ENCODE data around the gene MUC6. TPM values are rescaled to one million over a fixed set of nuclear protein-coding genes. Genes with fewer than 3 reads are reported as not detected.

MUC6 gene
- total RNA-seq, 3 donors from 2014 or later, result not detected

- intact Hi-C loops (cut with DNase I, micrococcal nuclease), result no loop called here
- Histone ChIP-seq H3K9me3 (no peaks in the 10 kb centered on the region), H3K4me1 (ENCODE audit: low read depth) (no peaks in the 10 kb centered on the region), H3K36me3 (ENCODE audit: low read depth) (peaks cover 5% of the 10 kb centered on the region), H3K4me3 (no peak overlapping the region)
- DNase-seq (no peak), ATAC-seq (no peak)
- TF ChIP-seq CTCF (IDR thresholded peaks at IDR 0.05), result no peak
Observed at GRCh38 chr11:1009991-1010390, 26.5 kb downstream of the MUC6 start.

- H3K4me3 ChIP-seq, result no peak overlapping the region
- DNase-seq, result no peak
- no peaks in the 10 kb centered on the region for H3K4me1 ChIP-seq (ENCODE audit: low read depth)
- no peak for ATAC-seq
- no peak for TF ChIP-seq CTCF (IDR thresholded peaks at IDR 0.05)
- peaks cover 5% of the 10 kb centered on the region for H3K36me3 ChIP-seq (ENCODE audit: low read depth)
- intact Hi-C loops (cut with DNase I, micrococcal nuclease), result no loop called here
- no peaks in the 10 kb centered on the region for H3K9me3 ChIP-seq
Observed at GRCh38 chr11:1009371-1009770, 27.1 kb downstream of the MUC6 start.

DNA sequence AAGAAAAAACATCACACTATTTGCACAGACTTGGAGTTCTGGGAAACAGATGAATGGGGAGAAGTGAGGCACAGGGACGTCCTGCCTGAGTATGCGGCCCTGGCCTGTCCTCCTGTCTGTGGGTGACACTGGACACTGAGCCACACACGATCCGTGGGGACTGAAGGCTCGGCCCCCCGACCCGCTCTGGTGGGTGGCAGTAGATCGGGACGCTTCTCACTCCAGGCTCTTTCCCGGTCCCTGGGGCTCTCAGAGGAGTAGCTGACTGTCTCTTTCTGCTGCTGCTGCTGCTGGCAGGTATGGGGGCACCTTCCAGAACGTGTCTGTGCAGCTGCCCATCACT is 27.7 kb downstream of the MUC6 start:
- intact Hi-C loops (cut with DNase I, micrococcal nuclease), result no loop called here
- H3K4me3 ChIP-seq, result no peak overlapping the region
- DNase-seq (no peak), ATAC-seq (no peak)
- peaks cover 5% of the 10 kb centered on the region for H3K36me3 ChIP-seq (ENCODE audit: low read depth)
- no peaks in the 10 kb centered on the region for H3K4me1 ChIP-seq (ENCODE audit: low read depth)
- no peak for TF ChIP-seq CTCF (IDR thresholded peaks at IDR 0.05)
- H3K9me3 ChIP-seq, result no peaks in the 10 kb centered on the region

GRCh38 chr11:1008001-1008802 is 28.3 kb downstream of the MUC6 start:
- H3K9me3 ChIP-seq, result no peaks in the 10 kb centered on the region
- H3K36me3 ChIP-seq (ENCODE audit: low read depth), result peaks cover 5% of the 10 kb centered on the region
- no peak for DNase-seq
- TF ChIP-seq CTCF (IDR thresholded peaks at IDR 0.05), result no peak
- no peak for ATAC-seq
- no peak overlapping the region for H3K4me3 ChIP-seq
- no peaks in the 10 kb centered on the region for H3K4me1 ChIP-seq (ENCODE audit: low read depth)
- intact Hi-C loops (cut with DNase I, micrococcal nuclease), result no loop called here

DNA sequence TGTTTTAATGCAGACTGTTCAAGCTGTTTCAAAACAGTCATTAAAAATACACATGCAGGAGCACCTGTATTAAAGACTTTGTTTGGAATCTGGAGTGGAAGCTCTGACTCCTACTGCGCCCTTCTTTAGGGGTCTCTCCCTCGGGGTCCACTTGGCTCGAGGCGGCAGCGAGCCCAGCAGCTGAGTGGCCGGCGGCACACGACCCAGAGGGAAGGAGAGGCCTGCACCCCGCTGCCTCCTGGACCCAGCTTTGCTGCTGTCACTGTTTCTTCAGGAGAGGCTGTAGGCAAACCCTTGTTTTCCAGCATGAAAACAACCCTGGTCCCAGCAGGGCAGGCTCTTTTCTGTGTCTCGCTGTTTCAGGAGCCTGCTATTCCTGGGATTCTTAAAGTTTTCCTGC is 29.2 kb downstream of the MUC6 start:
- no peak for TF ChIP-seq CTCF (IDR thresholded peaks at IDR 0.05)
- intact Hi-C loops (cut with DNase I, micrococcal nuclease), result no loop called here
- Histone ChIP-seq H3K36me3 (ENCODE audit: low read depth) (peaks cover 5% of the 10 kb centered on the region), H3K9me3 (no peaks in the 10 kb centered on the region), H3K4me3 (no peak overlapping the region), H3K4me1 (ENCODE audit: low read depth) (no peaks in the 10 kb centered on the region)
- DNase-seq (no peak), ATAC-seq (no peak)

GRCh38 chr11:1006762-1007161 is 29.8 kb downstream of the MUC6 start:
- no peak for ATAC-seq
- no peak for DNase-seq
- peaks cover 5% of the 10 kb centered on the region for H3K36me3 ChIP-seq (ENCODE audit: low read depth)
- H3K4me3 ChIP-seq, result no peak overlapping the region
- H3K9me3 ChIP-seq, result no peaks in the 10 kb centered on the region
- intact Hi-C loops (cut with DNase I, micrococcal nuclease), result no loop called here
- H3K4me1 ChIP-seq (ENCODE audit: low read depth), result no peaks in the 10 kb centered on the region
- TF ChIP-seq CTCF (IDR thresholded peaks at IDR 0.05), result no peak
